HG02852 (cell line): Measurements from ENCODE around the gene MCHR1.
A peak's percentile ranks its signal among the peaks of the same experiment; 100 is the strongest.

ENCODE experiments used
- ATAC-seq: cut with Tn5 transposase; IDR thresholded peaks from one replicate; pipeline ENCODE4 v1.9.1; 2021; ENCODE audit warnings: mild to moderate bottlenecking, moderate library complexity; ENCODE audit not compliant: unreplicated experiment

Gene MCHR1, protein sequence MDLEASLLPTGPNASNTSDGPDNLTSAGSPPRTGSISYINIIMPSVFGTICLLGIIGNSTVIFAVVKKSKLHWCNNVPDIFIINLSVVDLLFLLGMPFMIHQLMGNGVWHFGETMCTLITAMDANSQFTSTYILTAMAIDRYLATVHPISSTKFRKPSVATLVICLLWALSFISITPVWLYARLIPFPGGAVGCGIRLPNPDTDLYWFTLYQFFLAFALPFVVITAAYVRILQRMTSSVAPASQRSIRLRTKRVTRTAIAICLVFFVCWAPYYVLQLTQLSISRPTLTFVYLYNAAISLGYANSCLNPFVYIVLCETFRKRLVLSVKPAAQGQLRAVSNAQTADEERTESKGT

DNA sequence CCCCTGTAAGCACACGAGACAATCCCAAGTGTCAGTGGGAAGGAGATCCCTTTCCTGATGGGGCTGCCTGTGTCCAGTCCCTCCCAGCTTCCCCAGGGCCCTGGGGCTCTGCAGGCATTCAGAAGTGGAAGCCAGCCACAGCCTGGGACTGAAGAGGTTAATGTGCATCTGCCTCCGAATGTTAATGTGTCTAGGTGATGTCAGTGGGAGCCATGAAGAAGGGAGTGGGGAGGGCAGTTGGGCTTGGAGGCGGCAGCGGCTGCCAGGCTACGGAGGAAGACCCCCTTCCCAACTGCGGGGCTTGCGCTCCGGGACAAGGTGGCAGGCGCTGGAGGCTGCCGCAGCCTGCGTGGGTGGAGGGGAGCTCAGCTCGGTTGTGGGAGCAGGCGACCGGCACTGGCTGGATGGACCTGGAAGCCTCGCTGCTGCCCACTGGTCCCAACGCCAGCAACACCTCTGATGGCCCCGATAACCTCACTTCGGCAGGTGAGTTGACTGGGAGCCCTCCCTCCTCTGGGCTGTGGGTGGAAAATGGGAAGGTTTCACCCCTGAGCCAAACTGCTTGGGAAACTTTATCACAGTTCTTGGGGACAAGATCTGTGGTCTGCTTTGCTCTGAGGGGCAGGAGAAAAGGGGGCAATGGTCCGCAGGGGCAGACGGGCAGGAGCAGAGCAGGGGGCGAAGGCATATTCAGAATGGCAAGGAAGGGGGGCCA is at the start of gene MCHR1:
Gene MCHR1, plus strand, starts transcription at position 236 of the 715 bp plus-strand sequence. Its CDS starts 169 bp downstream, at position 405.
- no peak for ATAC-seq

DNA sequence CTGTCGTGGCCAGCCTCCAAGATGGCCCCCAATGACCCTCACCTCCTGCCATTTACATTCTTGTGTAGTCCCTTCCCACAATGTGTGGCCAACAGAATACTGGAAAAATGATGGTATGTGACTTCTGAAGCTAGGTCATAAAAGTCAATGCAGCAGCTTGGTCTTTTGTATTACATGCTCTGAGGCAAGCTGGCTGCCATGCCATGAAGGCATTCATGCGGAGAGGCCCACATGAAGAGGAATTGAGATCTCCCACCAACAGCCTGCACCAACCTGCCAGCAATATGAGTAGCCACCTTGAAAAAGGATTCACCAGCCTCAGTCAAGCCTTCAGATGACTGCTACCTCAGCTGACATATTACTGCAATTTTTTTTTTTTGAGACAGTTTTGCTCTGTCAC is 47.4 kb upstream of the MCHR1 start:
- no peak for ATAC-seq

DNA sequence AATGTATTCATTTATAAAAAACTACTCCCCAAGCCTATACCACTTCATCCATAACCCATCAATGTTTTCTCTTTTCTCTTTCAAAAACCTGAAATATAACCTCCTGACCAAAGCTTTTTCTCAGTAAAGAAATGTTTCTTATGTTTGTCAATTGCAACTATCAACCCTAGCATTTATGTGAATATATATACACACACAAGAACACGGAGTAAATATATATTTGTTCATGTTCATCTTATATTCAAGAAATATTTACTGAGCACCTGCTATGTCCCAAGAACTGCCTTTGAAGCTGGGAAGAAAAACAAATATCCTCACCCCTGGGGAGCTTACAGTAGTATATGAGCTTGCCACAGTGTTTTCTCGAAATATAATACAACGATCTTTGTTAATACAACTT is 46.2 kb upstream of the MCHR1 start:
- ATAC-seq = no peak

DNA sequence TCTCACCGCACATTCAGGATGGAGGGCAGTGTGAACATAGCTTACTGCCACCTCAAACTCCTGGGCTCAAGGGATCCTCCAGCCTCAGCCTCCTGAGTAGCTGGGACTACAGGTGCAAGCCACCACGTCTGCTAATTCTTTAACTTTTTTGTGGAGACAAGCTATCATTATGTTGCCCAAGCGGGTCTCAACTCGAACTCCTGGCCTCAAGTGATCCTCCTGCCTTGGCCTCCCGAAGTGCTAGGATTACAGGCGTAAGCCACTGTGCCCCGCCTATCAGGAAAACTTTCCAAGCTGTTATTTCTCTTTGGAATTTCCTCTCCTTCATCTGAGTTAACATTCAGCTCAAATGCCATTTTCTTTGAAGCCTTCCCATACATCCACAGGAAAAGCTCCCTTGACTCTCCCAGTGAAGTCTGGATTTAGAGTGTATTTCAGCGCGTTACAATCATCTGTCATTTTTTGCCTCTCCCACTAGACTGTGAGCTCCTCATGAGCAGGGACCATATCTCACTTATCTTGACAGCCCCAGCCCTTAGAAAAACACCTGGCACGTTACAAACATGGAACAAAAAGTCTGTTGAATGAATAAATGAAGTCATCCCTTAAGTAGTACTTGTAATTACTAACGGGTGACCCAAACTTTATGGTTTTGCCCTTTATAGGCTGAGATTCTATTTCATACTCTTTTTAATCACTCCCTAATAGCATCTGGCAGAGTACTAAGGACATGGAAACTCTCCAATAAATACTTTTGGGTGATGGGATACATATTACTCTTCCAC is 45.0 kb upstream of the MCHR1 start:
- no peak for ATAC-seq

DNA sequence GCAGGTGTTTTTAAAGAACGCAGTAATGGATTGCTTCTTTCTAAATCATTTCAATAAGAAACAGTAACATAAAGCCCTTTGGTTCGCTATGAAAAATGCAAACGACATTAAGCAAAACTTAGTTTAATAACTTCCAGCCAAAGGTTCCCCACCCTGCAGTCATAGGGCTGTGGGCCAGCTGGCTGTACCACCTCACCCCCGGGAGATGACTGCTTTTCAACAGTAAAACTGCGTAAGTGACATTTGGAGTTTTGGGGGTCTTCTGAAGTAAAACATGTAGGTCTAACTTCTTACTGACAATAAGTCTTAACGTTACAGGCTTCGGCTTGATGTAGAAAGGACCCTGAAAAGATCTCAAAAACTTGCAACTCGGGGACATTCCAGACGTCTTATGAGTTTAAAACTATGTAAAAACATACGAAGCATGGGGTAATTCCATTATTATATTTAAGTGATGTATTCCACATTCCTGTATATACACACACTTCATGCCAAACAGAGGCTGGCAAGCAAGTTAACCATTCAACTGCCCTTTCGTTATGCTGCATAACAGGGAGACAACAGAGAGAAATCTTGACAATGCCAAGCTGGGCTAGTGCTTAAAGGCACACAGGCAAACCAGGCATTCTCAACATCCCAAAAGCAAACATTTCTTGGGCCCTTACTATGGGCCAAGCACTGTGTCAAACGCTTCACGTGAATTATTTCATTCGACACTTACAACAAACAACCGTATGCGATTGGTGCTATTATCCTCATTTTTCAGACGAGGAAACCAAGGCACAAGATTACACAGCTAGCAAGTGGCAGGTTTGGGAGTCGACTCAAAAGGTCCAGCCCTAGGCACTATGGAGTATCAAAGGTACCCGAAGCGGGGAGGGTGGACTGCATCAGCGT is 44.0 kb upstream of the MCHR1 start:
- no peak for ATAC-seq

DNA sequence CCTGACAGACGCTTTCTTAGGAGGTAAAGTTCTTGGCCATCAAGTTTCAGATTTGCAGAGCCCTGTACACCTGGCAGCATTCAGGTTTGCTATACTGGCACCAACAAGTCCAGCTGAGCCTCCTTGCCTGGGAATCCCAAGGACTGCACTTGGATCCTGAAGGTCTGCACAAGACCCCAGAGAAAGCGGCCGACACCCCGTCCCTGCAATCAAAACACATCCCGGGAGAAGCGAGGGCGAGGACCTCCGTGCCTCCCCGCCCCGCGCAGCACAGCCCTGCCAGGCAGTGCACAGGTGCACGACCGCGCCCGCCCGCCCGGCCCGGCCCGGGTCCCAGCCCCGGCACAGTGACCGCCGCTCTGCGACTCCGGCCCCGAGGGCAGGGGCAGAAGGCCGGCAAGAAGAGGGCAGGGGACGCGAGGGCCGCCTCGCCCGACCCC is 43.3 kb upstream of the MCHR1 start:
- ATAC-seq = peak; percentile 12

DNA sequence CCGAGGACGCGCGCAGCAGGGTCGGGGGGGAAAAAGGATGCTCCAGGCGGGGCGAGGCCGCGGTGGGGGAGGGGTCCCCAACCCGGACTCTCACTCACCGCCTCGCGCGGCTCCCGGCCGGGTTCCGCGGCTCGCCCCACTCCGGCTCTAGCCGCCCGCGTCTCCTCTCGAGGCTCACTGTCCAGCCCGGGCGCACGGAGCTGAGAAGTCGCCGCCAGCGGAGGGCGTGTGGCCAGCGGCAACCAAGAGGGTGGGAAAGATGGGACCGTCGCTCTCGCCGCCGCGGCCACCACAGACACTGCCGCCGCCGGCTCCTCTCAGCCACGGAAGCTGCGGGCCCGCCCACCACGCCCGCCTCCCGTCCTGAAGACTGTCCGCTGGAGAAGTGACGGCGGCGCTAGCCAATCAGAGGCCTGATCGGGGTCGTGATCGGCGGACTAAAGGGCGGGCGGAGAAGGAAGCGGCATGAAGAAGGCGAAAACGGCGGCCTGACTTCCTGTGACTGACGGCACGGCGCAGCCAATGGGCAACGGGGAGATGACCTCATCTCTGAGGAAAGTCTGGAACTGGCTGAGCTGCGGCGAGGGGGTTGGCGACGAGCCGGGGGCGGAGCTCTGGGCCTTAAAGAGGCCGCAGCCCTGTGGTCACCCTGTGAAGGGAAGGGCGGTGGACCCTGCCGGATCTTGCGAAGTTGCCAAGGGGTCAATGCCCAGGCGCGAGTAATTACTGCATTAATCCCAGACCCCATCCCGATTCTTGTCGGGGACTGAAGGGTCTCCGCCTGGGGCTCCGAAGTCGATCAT is 42.7 kb upstream of the MCHR1 start, which contains the start of gene MRTFA:
Gene MRTFA, minus strand, starts transcription at position 340 of the 803 bp plus-strand sequence.
- peak; percentile 89 for ATAC-seq

DNA sequence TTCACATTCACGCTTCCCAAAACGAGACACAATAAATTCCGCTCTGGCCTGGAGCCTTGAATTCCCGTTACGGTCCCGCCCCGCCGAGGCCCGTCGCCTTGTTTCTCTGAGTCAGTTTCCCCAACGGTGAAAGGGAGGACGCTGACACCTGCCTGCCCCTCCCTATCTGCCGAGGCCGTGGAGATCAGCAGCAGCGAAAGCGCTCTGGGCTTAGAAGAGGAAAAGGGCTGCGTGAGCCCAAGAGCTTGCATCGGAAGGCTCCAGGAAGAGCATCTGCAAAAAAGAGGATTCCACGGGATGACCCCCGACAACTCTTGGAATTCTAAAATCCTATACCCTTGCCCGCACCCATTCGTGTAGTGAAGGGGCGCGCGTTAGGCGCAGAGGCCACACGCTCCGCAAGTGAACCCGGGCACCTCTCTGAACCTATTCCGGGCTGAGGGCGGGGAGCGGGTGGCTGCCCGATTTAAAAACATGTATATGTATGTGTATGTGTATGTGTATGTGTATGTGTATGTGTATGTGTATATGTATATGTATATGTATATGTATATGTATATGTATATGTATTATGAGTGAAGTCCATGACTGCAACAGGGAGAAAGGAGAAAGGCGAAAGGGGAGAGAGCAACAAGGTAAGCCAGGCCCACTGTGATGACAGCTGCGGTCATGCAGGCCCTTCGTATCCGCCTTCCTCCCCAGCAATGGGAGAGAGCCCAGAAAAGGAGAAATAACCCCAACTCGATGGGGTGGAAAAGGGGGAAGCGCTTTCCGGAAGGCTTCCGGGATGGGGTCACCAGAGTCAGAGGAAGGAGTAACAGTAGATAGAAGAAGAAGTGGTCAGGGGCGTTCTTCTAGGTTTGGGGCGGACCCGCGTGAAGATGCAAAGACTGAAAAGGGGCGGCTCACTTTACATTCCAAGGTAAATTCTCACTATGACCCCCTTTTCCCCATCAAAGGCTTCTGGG is 41.8 kb upstream of the MCHR1 start:
- ATAC-seq = peak; percentile 1

DNA sequence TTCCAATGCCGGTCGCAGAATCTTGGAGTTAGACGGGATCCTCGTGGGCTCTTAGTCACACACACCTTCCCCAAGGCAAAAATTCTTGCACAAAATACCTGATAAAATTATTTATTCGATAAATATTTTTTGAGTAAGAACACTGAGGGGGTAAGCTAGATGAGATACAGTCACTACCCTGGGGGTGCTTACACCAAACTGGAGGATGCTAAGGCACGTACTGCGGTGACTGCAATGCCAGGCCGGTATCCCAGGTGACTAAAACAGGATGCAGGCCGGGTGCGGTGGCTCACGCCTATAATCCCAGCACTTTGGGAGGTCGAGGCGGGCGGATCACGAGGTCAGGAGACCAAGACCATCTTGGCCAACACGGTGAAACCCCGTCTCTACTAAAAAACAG is 41.0 kb upstream of the MCHR1 start:
- no peak for ATAC-seq

DNA sequence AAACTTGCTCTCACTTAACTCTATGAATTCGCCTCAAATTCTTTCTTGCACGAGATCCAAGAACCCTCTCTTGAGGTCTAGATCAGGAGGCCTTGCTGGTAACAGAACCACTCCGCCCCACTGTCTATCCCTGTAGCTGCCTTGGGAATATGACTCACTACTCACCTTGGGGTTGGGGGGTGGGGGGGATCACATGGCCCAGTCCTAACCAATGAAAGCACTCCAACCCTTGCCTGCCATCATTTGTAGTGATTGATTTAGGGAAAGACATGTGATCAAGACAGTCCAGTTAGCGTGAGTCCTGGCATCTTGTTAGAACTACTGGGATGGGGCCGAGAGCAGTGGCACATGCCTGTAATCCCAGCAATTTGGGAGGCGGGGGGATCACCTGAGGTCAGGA is 38.0 kb upstream of the MCHR1 start:
- no peak for ATAC-seq

DNA sequence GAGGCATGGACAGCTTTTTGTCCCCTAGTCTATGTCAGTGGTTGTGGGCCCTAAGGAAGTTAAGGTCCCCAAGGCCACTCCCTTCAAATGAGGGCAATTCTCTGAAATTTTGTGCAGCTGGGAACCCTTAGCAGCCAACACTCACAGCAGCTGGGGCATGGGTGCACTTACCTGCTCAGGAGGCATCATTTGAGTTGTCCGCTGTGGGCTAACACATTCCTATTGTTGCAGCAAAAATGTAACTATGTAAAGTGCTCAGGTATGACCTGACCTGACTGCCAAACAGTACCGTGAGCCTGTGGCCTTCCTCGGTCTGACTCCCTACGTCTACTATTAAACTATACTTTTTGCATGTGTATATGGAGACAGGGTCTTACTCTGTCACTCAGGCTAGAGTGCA is 37.0 kb upstream of the MCHR1 start:
- no peak for ATAC-seq

DNA sequence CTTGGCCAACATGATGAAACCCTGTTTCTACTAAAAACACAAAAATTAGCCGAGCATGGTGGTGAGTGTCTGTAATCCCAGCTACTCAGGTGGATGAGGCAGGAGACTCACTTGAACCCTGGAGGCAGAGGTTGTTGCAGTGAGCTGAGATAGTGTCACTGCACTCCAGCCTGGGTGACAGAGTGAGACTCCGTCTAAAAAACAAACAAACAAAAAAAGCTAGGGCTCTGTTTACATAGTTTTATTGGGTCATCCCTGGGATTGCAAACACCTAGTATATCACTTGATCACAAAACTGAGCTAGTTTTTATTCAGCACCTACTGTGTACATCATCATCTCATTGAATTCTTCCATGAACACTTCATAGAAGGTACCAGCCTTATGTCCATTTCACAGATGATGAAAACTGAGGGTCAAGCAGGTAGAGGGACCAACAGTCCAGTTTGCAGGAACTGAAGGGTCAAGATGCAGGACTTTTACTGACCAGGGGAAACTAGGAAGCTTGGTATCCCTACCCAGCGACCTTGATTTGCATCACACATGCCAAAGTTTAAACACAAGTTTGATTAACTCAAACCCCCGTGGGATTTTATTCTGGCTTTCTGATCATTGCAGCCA is 33.6 kb upstream of the MCHR1 start:
- ATAC-seq = no peak

DNA sequence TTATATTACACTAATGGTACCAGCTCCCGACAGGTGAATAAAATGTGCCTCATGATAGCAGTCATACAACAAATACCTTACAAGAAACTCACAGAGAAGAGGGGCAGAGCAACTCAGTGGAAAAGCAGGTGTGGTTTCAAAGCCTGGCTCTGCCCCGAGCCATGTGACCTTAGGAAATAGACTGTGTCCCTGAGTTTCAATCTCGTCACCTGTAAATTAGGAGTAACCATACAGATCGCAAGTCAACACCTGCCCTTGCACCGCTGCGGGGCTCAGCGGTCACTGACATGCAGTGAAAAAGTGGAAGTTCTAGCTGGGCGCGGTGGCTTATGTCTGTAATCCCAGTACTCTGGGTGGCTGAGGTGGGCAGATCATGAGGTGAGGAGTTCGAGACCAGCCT is 30.9 kb upstream of the MCHR1 start:
- no peak for ATAC-seq

DNA sequence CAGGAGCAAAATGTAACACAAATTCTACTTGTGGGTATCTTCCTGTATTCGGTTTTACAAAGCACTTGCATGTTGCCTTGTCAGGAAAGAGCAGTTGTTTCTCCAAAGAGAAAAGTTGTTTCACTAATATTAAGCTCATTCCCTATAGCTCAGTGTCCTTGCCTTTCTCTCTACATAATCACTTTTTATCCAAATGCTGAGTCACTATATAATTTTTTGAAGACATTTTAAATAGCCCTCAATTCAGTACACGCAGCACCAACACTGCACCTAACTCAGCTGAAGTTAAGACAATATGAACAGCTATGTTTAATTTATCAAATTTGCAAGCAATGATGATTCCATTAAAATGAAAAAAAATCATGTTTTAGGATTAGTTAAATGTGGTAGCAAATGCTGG is 28.2 kb upstream of the MCHR1 start:
- ATAC-seq = no peak

DNA sequence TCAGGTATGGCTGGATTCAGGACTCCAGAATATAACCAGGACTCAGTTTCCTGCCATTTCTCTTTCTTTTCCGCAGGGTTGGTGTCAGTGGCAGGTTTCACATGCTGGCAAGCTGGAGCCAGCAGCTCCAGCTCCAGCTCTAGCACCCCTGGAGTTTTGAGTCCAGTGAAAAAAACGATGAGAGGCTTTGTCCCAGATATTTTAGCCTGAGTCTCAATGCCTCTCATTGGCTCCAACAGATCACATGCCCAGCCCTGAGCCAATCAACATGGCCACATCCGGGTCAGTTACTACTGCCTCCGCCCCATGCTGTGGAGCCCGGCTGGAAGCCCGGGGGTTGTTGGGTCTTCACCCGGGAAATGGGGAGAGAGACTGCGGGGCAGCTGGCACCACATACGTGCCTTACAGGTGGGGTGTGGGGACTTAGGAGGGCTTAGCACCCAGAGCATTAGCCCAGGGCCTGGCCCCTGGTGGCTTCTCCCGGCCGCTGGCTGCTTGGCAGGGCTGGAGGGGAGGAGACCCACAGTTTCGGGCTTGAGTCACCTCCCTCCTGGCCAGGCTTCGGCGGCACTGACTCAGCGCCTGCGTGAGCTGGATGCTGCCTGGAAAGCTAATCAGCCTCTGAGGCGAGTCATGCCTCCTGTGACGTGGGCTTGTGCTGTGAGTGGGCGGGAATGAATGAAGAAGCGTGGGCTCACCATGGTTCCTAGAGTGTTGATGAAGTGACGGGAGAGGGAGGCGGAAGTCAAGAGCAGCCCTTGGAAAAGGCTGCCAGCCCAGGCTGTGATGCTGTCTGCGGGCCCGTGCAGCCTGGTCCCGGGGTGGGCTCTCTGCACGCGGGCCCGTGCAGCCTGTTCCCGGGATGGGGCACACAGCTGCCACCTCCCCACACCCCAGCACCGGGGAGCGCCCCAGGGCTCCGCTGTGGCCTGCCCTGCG is 27.5 kb upstream of the MCHR1 start:
- no peak for ATAC-seq

DNA sequence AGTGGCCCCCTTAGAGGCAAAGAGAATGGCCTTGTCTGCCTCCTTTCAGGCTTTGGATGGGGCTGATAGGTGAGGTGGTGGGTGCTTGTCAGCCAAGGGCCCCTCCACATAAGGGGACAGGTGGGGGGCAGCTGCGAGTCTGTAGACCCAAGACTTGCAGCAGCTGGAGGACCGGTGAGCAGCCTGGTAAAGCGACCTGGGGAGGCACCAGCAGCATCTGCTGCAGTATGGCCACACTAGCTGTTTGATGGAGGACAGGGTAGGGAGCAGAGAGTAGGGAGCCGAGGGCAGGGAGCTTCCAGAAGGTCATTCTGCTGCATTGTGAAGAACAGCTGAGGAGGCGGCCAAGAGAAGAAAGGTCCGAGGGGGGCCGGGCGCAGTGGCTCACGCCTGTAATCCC is 25.9 kb upstream of the MCHR1 start:
- no peak for ATAC-seq
